ENCODE data around the gene MRPS17. TPM values are rescaled to one million over a fixed set of nuclear protein-coding genes. Genes with fewer than 3 reads are reported as not detected.
A peak's percentile ranks its signal among the peaks of the same experiment; 100 is the strongest.
"Not testable (repeated sequence)": the region's sequence is repeated elsewhere in the genome, so short reads cannot be mapped to it uniquely, and the experiment has no call there.

The MRPS17 gene
- total RNA-seq, 4 donors from 2014 or later: 8.7 to 11.2 (median 9.7) TPM

DNA sequence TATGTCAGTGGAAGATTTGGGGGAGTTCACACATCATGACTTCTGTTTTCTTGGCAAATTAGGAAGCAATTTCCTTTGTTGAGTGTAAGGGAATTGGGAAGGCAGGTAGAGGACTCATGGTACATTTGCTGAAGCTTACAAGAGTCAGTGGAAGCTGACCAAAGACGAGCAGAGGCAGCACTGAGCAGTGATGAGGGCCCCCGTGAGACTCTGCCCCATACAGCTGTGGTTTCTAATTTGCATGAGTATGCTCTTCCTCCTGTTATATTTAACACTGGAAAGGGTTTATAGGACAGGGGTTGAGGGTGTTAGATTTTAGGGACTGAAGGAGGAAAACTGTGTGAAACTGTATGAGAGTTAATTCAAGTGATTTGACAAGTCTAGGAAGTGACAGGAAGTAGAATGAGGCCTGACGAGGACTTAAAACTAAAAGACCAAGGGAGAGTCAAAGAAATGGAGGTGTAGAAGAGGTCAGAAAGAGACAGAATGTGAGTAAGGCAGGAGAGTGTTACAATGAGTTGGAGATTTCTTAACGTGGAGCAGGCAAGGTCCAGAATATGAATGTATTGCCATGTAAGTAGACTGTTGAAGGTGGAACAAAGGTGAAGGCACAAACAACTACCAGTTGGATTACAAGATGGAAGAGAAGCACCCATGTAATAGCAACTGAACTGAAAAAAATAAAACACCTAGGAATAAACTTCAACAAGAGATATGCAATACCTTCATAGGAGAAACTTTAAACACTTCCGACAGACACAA lies 23.5 kb upstream of the MRPS17 start:
- no peaks in the 10 kb centered on the region for H3K4me1 ChIP-seq
- no peaks in the 10 kb centered on the region for H3K27me3 ChIP-seq
- intact Hi-C loops (cut with DNase I): no loop called here
- TF ChIP-seq, protein P1, sequence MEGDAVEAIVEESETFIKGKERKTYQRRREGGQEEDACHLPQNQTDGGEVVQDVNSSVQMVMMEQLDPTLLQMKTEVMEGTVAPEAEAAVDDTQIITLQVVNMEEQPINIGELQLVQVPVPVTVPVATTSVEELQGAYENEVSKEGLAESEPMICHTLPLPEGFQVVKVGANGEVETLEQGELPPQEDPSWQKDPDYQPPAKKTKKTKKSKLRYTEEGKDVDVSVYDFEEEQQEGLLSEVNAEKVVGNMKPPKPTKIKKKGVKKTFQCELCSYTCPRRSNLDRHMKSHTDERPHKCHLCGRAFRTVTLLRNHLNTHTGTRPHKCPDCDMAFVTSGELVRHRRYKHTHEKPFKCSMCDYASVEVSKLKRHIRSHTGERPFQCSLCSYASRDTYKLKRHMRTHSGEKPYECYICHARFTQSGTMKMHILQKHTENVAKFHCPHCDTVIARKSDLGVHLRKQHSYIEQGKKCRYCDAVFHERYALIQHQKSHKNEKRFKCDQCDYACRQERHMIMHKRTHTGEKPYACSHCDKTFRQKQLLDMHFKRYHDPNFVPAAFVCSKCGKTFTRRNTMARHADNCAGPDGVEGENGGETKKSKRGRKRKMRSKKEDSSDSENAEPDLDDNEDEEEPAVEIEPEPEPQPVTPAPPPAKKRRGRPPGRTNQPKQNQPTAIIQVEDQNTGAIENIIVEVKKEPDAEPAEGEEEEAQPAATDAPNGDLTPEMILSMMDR (IDR thresholded peaks at IDR 0.05): no peak
- no peaks in the 10 kb centered on the region for H3K9me3 ChIP-seq
- DNase-seq: no peak
- 91 to 92% methylated on average over 5 of the region's 5 CpGs for WGBS, 2 donors
- H3K27ac ChIP-seq: no peak overlapping the region
- peaks cover 4 to 7% of the 10 kb centered on the region in 2 donors for H3K36me3 ChIP-seq
- H3K4me3 ChIP-seq (replicated peaks in 1 of 3): no peak overlapping the region

DNA sequence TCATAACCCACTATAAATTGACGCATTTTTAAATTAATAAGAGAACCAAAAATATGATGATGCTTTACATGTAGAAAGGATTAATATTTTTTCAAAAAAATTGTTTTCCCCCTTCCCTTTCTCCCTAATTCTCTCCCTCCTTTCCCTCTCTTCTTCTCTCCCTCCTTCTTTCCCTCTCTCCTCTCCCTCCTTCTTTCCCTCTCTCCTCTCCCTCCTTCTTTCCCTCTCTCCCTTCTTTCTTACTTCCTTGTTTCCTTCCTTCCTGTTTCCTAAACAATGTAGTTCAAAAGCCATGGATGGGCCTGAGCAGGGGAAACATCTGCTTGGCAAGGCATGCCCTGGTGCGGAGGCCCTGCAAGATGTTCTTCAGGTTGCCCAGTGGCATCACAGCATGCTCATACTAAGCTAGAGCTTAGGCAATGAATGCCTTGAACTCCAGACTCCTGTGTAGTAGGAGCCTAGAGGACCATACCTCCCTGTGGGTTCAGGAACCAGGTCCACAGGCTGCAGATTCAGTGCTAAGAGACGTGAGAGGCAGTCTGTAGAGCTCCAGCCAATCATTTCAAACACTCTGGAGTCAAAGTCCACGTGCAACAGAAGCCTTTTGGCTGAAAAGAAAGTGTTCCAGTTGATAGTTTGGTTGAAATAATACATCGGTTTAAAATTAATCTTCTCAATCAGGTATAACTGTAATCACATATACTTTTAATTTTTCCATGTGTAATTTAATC lies 20.1 kb upstream of the MRPS17 start:
- Histone ChIP-seq H3K4me3 (replicated peaks in 1 of 3) (no peak overlapping the region), H3K27me3 (no peaks in the 10 kb centered on the region), H3K9me3 (no peaks in the 10 kb centered on the region), H3K4me1 (no peaks in the 10 kb centered on the region), H3K36me3 (no peaks in the 10 kb centered on the region), H3K27ac (no peak overlapping the region)
- no peak for TF ChIP-seq POLR2A (IDR thresholded peaks at IDR 0.05)
- TF ChIP-seq, protein P1 (IDR thresholded peaks at IDR 0.05): no peak
- DNase-seq: no peak
- 71 to 94% methylated on average over 5 of the region's 5 CpGs for WGBS, 2 donors
- intact Hi-C loops (cut with DNase I): no loop called here

DNA sequence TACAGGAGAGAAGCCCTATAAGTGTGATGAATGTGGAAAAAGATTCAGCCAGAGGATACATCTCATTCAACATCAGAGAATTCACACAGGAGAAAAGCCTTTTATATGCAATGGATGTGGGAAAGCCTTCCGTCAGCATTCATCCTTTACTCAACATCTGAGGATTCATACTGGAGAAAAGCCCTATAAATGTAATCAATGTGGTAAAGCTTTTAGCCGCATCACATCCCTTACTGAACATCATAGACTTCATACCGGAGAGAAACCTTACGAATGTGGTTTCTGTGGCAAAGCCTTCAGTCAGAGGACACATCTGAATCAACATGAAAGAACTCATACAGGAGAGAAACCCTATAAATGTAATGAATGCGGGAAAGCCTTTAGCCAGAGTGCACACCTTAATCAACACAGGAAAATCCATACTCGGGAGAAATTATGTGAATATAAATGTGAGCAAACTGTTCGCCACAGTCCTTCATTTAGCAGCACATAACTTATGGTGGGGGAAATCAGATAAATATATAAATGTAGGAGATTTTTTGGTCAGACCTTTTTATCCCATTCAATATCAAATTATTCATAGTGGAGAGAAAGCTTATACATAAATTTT lies 12.1 kb upstream of the MRPS17 start:
- no peaks in the 10 kb centered on the region for H3K9me3 ChIP-seq

DNA sequence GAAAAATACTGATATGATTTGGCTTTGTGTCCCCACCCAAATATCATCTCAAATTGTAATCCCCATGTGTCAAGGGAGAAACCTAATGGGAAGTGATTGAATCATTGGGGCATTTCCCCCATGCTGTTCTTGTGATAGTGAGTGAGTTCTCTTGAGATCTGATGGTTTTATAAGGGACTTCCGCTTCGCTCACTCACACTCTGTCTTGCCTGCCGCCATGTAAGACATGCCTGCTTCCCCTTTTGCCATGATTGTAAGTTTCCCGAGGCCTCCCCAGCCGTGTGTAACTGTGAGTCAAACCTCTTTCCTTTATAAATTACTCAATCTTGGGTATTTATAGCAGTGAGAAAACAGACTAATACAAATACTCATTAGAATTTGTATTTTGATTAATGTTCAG lies 5.1 kb upstream of the MRPS17 start:
- intact Hi-C loops (cut with DNase I): no loop called here
- 86 to 90% methylated on average over 5 of the region's 5 CpGs for WGBS, 2 donors
- TF ChIP-seq POLR2A (IDR thresholded peaks at IDR 0.05): no peak
- TF ChIP-seq, protein P1 (IDR thresholded peaks at IDR 0.05): no peak

More for the DNA sequence above, 12.1 kb upstream of the MRPS17 start:
- peaks cover 6 to 7% of the 10 kb centered on the region in 2 donors for H3K36me3 ChIP-seq
- intact Hi-C loops (cut with DNase I): no loop called here
- no peaks in the 10 kb centered on the region for H3K27me3 ChIP-seq
- DNase-seq: no peak
- 95 to 97% methylated on average over 7 of the region's 7 CpGs for WGBS, 2 donors
- H3K27ac ChIP-seq: no peak overlapping the region
- no peaks in the 10 kb centered on the region for H3K4me1 ChIP-seq
- TF ChIP-seq POLR2A (IDR thresholded peaks at IDR 0.05): no peak
- TF ChIP-seq, protein P1 (IDR thresholded peaks at IDR 0.05): no peak
- H3K4me3 ChIP-seq (replicated peaks in 1 of 3): no peak overlapping the region

DNA sequence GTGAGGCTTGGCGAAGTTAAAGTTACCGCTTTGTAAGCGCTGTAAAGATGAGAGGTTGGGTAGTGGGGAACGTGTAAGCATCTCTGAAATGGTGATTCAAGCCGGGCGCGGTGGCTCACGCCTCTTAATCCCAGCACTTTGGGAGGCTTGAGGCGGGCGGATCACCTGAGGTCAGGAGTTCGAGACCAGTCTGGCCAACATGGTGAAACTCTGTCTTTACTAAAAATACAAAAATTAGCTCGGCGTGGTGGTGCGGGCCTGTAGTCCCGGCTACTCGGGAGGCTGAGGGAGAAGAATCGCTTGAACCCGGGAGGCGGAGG lies 635 bp downstream of the MRPS17 start:
- peak overlapping the region; percentile 34 to 68 (median 52) for H3K4me3 ChIP-seq (replicated peaks in 1 of 3)
- DNase-seq; intact Hi-C loops (cut with DNase I); H3K27me3 ChIP-seq; H3K4me1 ChIP-seq; H3K36me3 ChIP-seq; H3K9me3 ChIP-seq: not testable (repeated sequence)
- WGBS, 2 donors: 39 to 41% methylated on average over 17 to 19 of the region's 19 CpGs
- peak overlapping the region in 2 of 3 donors; percentile 50 to 67 for H3K27ac ChIP-seq

More for the DNA sequence above, 5.1 kb upstream of the MRPS17 start:
- Histone ChIP-seq H3K9me3 (no peaks in the 10 kb centered on the region), H3K27me3 (no peaks in the 10 kb centered on the region), H3K4me3 (replicated peaks in 1 of 3) (no peak overlapping the region), H3K4me1 (no peaks in the 10 kb centered on the region), H3K36me3 (no peaks in the 10 kb centered on the region), H3K27ac (no peak overlapping the region)
- DNase-seq: no peak

Measured in thyroid gland (tissue), 4 donors.